Type B pancreatic cell (in vitro differentiated cells): Measurements from ENCODE around the gene KCNC3. TPM values are rescaled to one million over a fixed set of nuclear protein-coding genes. Genes with fewer than 3 reads are reported as not detected.
A peak's percentile ranks its signal among the peaks of the same experiment; 100 is the strongest.

ENCODE experiments used
- DNase-seq: peaks from one replicate; pipeline ENCODE4 v3.0.0; 2021; ENCODE audit warnings: mixed read lengths; ENCODE audit not compliant: unreplicated experiment; ENCODE audit errors: extremely low spot score
- H3K27ac Mint-ChIP-seq: 2 replicates; pipeline ENCODE4 v1.8.0; 2021; ENCODE audit warnings: mild to moderate bottlenecking, mixed read lengths
- H3K27me3 Mint-ChIP-seq: 2 replicates; pipeline ENCODE4 v1.8.0; 2021; ENCODE audit warnings: mixed read lengths
- H3K36me3 Mint-ChIP-seq: 2 replicates; pipeline ENCODE4 v1.8.0; 2021; ENCODE audit warnings: mixed read lengths
- H3K4me1 Mint-ChIP-seq: one replicate; pipeline ENCODE4 v1.8.0; 2021; ENCODE audit warnings: mixed read lengths; ENCODE audit not compliant: unreplicated experiment
- H3K4me3 Mint-ChIP-seq: 2 replicates; pipeline ENCODE4 v1.8.0; 2021; ENCODE audit warnings: mild to moderate bottlenecking, mixed read lengths
- H3K9me3 Mint-ChIP-seq: 2 replicates; pipeline ENCODE4 v1.8.0; 2021; ENCODE audit warnings: mixed read lengths
- CTCF ChIP-seq: fragments of 200-600 bp; sonication (generic); conservative IDR thresholded peaks from 2 replicates; pipeline ENCODE4 v1.5.0; 2021; ENCODE audit warnings: antibody characterized with exemption, mild to moderate bottlenecking
- total RNA-seq: library from RNA; stranded (reverse); gene quantifications from 2 replicates; pipeline ENCODE4 v1.2.1, GENCODE V29; 2021; ENCODE audit warnings: low replicate concordance

The KCNC3 gene
- total RNA-seq, 1 donor from 2014 or later, result 9.5 TPM

- Mint-ChIP-seq H3K27ac (no peak overlapping the region), H3K36me3 (peaks cover 11% of the 10 kb centered on the region), H3K4me1 (no peaks in the 10 kb centered on the region), H3K4me3 (no peak overlapping the region), H3K9me3 (no peaks in the 10 kb centered on the region), H3K27me3 (no peaks in the 10 kb centered on the region)
- no peak for DNase-seq
- no peak for TF ChIP-seq CTCF
Measured at GRCh38 chr19:50276370-50277063, 52.7 kb downstream of the KCNC3 start.

GRCh38 chr19:50275577-50276368 is 53.4 kb downstream of the KCNC3 start:
- H3K9me3 Mint-ChIP-seq, result no peaks in the 10 kb centered on the region
- DNase-seq, result no peak
- no peak for TF ChIP-seq CTCF
- H3K27ac Mint-ChIP-seq, result no peak overlapping the region
- H3K4me1 Mint-ChIP-seq, result no peaks in the 10 kb centered on the region
- H3K4me3 Mint-ChIP-seq, result no peak overlapping the region
- H3K36me3 Mint-ChIP-seq, result peaks cover 6% of the 10 kb centered on the region
- no peaks in the 10 kb centered on the region for H3K27me3 Mint-ChIP-seq

- Mint-ChIP-seq H3K27me3 (no peaks in the 10 kb centered on the region), H3K4me1 (no peaks in the 10 kb centered on the region), H3K27ac (no peak overlapping the region), H3K4me3 (no peak overlapping the region), H3K9me3 (no peaks in the 10 kb centered on the region), H3K36me3 (peaks cover 4% of the 10 kb centered on the region)
- no peak for DNase-seq
- TF ChIP-seq CTCF, result no peak
Measured at GRCh38 chr19:50273821-50274220, 55.4 kb downstream of the KCNC3 start.

GRCh38 chr19:50272263-50272897 is 56.8 kb downstream of the KCNC3 start:
- Mint-ChIP-seq H3K4me1 (no peaks in the 10 kb centered on the region), H3K27ac (peak overlapping the region; percentile 48), H3K36me3 (peaks cover 4% of the 10 kb centered on the region), H3K9me3 (no peaks in the 10 kb centered on the region), H3K4me3 (no peak overlapping the region), H3K27me3 (no peaks in the 10 kb centered on the region)
- TF ChIP-seq CTCF, result no peak
- DNase-seq, result no peak

- Mint-ChIP-seq H3K36me3 (peaks cover 4% of the 10 kb centered on the region), H3K4me1 (no peaks in the 10 kb centered on the region), H3K27ac (no peak overlapping the region), H3K4me3 (no peak overlapping the region), H3K27me3 (no peaks in the 10 kb centered on the region), H3K9me3 (no peaks in the 10 kb centered on the region)
- DNase-seq, result no peak
- no peak for TF ChIP-seq CTCF
Measured at GRCh38 chr19:50269653-50270052, 59.5 kb downstream of the KCNC3 start.
